DND-41 (cell line): ENCODE data around the gene SF3B6.

Source experiments
- CTCF ChIP-seq: IDR thresholded peaks from 2 replicates; pipeline ENCODE4 v1.5.1; 2012; ENCODE audit warnings: borderline replicate concordance, low read length, moderate library complexity, mild to moderate bottlenecking; ENCODE audit not compliant: poor library complexity, severe bottlenecking; ENCODE audit errors: extremely low read depth
- EZH2 ChIP-seq: IDR thresholded peaks from 3 replicates; pipeline ENCODE4 v1.6.1; 2012; ENCODE audit warnings: borderline replicate concordance, low read depth, mild to moderate bottlenecking, moderate library complexity, low read length, inconsistent platforms; ENCODE audit not compliant: severe bottlenecking

- TF ChIP-seq EZH2 (no peak), CTCF (no peak)
These were observed 38.9 kb upstream of the SF3B6 start for GRCh38 chr2:24115057-24115456.
